MM.1S (cell line): Measurements from ENCODE around the gene SPATA9.

Experiments used
- DNase-seq: peaks from one replicate; pipeline ENCODE4 v3.0.0-alpha.2; 2015
- H2AFZ ChIP-seq: fragments of 300-600 bp; sonication (generic); 2 replicates; pipeline ENCODE4 v1.6.0; 2016; ENCODE audit warnings: antibody characterized with exemption, low read length
- H3F3A ChIP-seq: fragments of 300-600 bp; sonication (generic); 2 replicates; pipeline ENCODE4 v1.6.1; 2016; ENCODE audit warnings: mild to moderate bottlenecking, antibody characterized with exemption, low read length, moderate library complexity, mixed read lengths; ENCODE audit not compliant: insufficient read depth
- H3K27ac ChIP-seq: fragments of 300-600 bp; sonication (generic); 2 replicates; pipeline ENCODE4 v1.5.1; 2016; ENCODE audit warnings: mild to moderate bottlenecking, low read length
- H3K27me3 ChIP-seq: fragments of 300-600 bp; sonication (generic); replicated peaks from 2 replicates; pipeline ENCODE4 v1.6.0; 2016; ENCODE audit warnings: low read length; ENCODE audit not compliant: insufficient read depth
- H3K36me3 ChIP-seq: fragments of 300-600 bp; sonication (generic); replicated peaks from 2 replicates; pipeline ENCODE4 v1.6.1; 2016; ENCODE audit warnings: mild to moderate bottlenecking, low read length, mixed read lengths; ENCODE audit not compliant: insufficient read depth
- H3K4me1 ChIP-seq: fragments of 300-600 bp; sonication (generic); 2 replicates; pipeline ENCODE4 v1.6.1; 2016; ENCODE audit warnings: low read length, mixed read lengths
- H3K4me2 ChIP-seq: fragments of 300-600 bp; sonication (generic); 2 replicates; pipeline ENCODE4 v1.6.0; 2016; ENCODE audit warnings: low read depth, low read length
- H3K4me3 ChIP-seq: fragments of 300-600 bp; sonication (generic); 2 replicates; pipeline ENCODE4 v1.5.1; 2016; ENCODE audit warnings: low read length, mixed read lengths
- H3K79me2 ChIP-seq: fragments of 300-600 bp; sonication (generic); 2 replicates; pipeline ENCODE4 v1.6.1; 2016; ENCODE audit warnings: mixed run types, low read length, mixed read lengths
- H3K9ac ChIP-seq: fragments of 300-600 bp; sonication (generic); 2 replicates; pipeline ENCODE4 v1.6.1; 2016; ENCODE audit warnings: low read length, mixed read lengths
- H3K9me2 ChIP-seq: fragments of 300-600 bp; sonication (generic); replicated peaks from 2 replicates; pipeline ENCODE4 v1.6.1; 2016; ENCODE audit warnings: mild to moderate bottlenecking, low read length, mixed read lengths; ENCODE audit not compliant: insufficient read depth
- H3K9me3 ChIP-seq: fragments of 300-600 bp; sonication (generic); replicated peaks from 2 replicates; pipeline ENCODE4 v1.6.1; 2016; ENCODE audit warnings: mild to moderate bottlenecking, low read length, mixed read lengths; ENCODE audit not compliant: insufficient read depth
- H4K20me1 ChIP-seq: fragments of 300-600 bp; sonication (generic); 2 replicates; pipeline ENCODE4 v1.6.1; 2016; ENCODE audit warnings: mild to moderate bottlenecking, low read length, moderate library complexity, mixed read lengths; ENCODE audit not compliant: insufficient read depth
- CTCF ChIP-seq: fragments of 300-600 bp; sonication (generic); IDR thresholded peaks from 2 replicates; pipeline ENCODE4 v1.5.1; 2016; ENCODE audit warnings: antibody characterized with exemption, low read length, mixed read lengths
- EZH2 ChIP-seq: fragments of 300-600 bp; sonication (generic); optimal IDR thresholded peaks from 2 replicates; pipeline ENCODE3; 2017; ENCODE audit warnings: low read depth, mild to moderate bottlenecking, antibody characterized with exemption, low read length, mixed read lengths
- EZH2phosphoT487 ChIP-seq: fragments of 300-600 bp; sonication (generic); IDR thresholded peaks from 2 replicates; pipeline ENCODE4 v1.6.1; 2018; ENCODE audit warnings: antibody characterized with exemption, low read length

Gene SPATA9

GRCh38 chr5:95727764-95728191 lies 45.0 kb upstream of the SPATA9 start:
- TF ChIP-seq EZH2 (no peak), EZH2phosphoT487 (no peak), CTCF (no peak)
- Histone ChIP-seq H3K27me3 (no peaks in the 10 kb centered on the region), H3K4me2 (no peak overlapping the region), H3K9me3 (no peaks in the 10 kb centered on the region), H3K4me1 (peaks cover 55% of the 10 kb centered on the region), H3F3A (peaks cover 21% of the 10 kb centered on the region), H4K20me1 (no peaks in the 10 kb centered on the region), H3K36me3 (no peaks in the 10 kb centered on the region), H3K9me2 (no peaks in the 10 kb centered on the region), H3K4me3 (no peak overlapping the region), H3K79me2 (no peaks in the 10 kb centered on the region), H3K9ac (no peak overlapping the region), H2AFZ (no peak overlapping the region), H3K27ac (no peak overlapping the region; the same call in 1 of the 2 replicates)
- peak; percentile 42 for DNase-seq

- H3K9me2 ChIP-seq, result no peaks in the 10 kb centered on the region
- no peak for DNase-seq
- TF ChIP-seq EZH2phosphoT487, result no peak
- TF ChIP-seq CTCF, result no peak
- no peak for TF ChIP-seq EZH2
- no peaks in the 10 kb centered on the region for H3K36me3 ChIP-seq
- H4K20me1 ChIP-seq, result no peaks in the 10 kb centered on the region
- no peaks in the 10 kb centered on the region for H3K27me3 ChIP-seq
- H3F3A ChIP-seq, result peaks cover 21% of the 10 kb centered on the region
- H3K27ac ChIP-seq, result peak overlapping the region; percentile 65; the same call in 1 of the 2 replicates
- H3K79me2 ChIP-seq, result no peaks in the 10 kb centered on the region
- H2AFZ ChIP-seq, result peak overlapping the region; percentile 30
- H3K9me3 ChIP-seq, result no peaks in the 10 kb centered on the region
- H3K9ac ChIP-seq, result peak overlapping the region; percentile 43; the same call in 1 of the 2 replicates
- peak overlapping the region; percentile 87 for H3K4me2 ChIP-seq
- peak overlapping the region; percentile 49 for H3K4me3 ChIP-seq
- peaks cover 52% of the 10 kb centered on the region for H3K4me1 ChIP-seq
Observed at GRCh38 chr5:95726811-95727763, 44.3 kb upstream of the SPATA9 start.

GRCh38 chr5:95725937-95726810 lies 43.4 kb upstream of the SPATA9 start:
- peak overlapping the region; percentile 49 for H3K4me3 ChIP-seq
- H3F3A ChIP-seq, result peaks cover 21% of the 10 kb centered on the region
- H2AFZ ChIP-seq, result peak overlapping the region; percentile 30
- H3K27me3 ChIP-seq, result no peaks in the 10 kb centered on the region
- H3K9me3 ChIP-seq, result no peaks in the 10 kb centered on the region
- peak overlapping the region; percentile 65 for H3K27ac ChIP-seq
- no peaks in the 10 kb centered on the region for H4K20me1 ChIP-seq
- no peaks in the 10 kb centered on the region for H3K36me3 ChIP-seq
- peaks cover 49% of the 10 kb centered on the region for H3K4me1 ChIP-seq
- H3K9me2 ChIP-seq, result no peaks in the 10 kb centered on the region
- H3K4me2 ChIP-seq, result peak overlapping the region; percentile 87
- H3K79me2 ChIP-seq, result no peaks in the 10 kb centered on the region
- H3K9ac ChIP-seq, result peak overlapping the region; percentile 43; the same call in 1 of the 2 replicates
- peak; percentile 86 for DNase-seq
- TF ChIP-seq CTCF (no peak), EZH2phosphoT487 (no peak), EZH2 (no peak)
